ENCODE measurements around the gene FKBP9. TPM values are rescaled to one million over a fixed set of nuclear protein-coding genes. Genes with fewer than 3 reads are reported as not detected.

FKBP9 gene
- total and polyA plus RNA-seq, 2 of the 4 experiments (the other 2 are of a cell fraction): 126 to 191 TPM

- in situ Hi-C loops (cut with MboI; ENCODE audit: low sequenced_read_pairs) (no loop called here), intact Hi-C loops (cut with micrococcal nuclease) (no loop called here), dilution Hi-C loops (cut with HindIII; ENCODE audit: low sequenced_read_pairs, unreplicated experiment) (no loop called here)
- H3K56ac ChIP-seq (ENCODE audit: extremely low read depth, insufficient read depth, low read length): no peak overlapping the region
- peaks cover 18 to 51% of the 10 kb centered on the region in 2 experiments for H3K79me1 ChIP-seq (ENCODE audit: low read depth in 1 of 2, low read length in 2 of 2)
- no peak overlapping the region for H2BK20ac ChIP-seq (ENCODE audit: low read depth, low read length)
- H4K5ac ChIP-seq (ENCODE audit: low read depth, low read length): no peak overlapping the region
- no peak overlapping the region for H2BK120ac ChIP-seq (ENCODE audit: low read depth, low read length)
- no peak overlapping the region for H2AK9ac ChIP-seq (replicated peaks; ENCODE audit: low read depth, low read length, poor library complexity)
- BruUV-seq (replicated peaks): no TSS peak
- H3K4ac ChIP-seq (ENCODE audit: low read depth, low read length): no peak overlapping the region
- ChIA-PET POLR2A (ENCODE audit: unreplicated experiment) (no interaction called here), CTCF (interaction anchor here (1.2 kb wide), 1 partner anchor 202 kb away, joined by 3 read pairs; no protein-coding TSS in a partner anchor)
- no CpG with 5 or more reads among the region's 3 CpGs for WGBS, 2 experiments (ENCODE audit: extremely low coverage in 2 of 2, insufficient read length in 1 of 2)
- H3K14ac ChIP-seq (replicated peaks; ENCODE audit: low read depth, low read length): no peak overlapping the region
- no peak overlapping the region for H3K18ac ChIP-seq (ENCODE audit: low read depth, low read length)
- H3K4me1 ChIP-seq (ENCODE audit: control insufficient read depth, insufficient read depth, low read length): peaks cover 5% of the 10 kb centered on the region
- peaks cover 6% of the 10 kb centered on the region for H4K20me1 ChIP-seq (ENCODE audit: insufficient read depth, low read length)
- no peak overlapping the region for H4K91ac ChIP-seq (ENCODE audit: insufficient read depth, low read depth, low read length)
- no peak overlapping the region for H3K27ac ChIP-seq (ENCODE audit: insufficient read depth, low read length)
- no peak overlapping the region for H4K8ac ChIP-seq (ENCODE audit: low read depth in 2 of 2, low read length in 2 of 2)
- H3K9me1 ChIP-seq (ENCODE audit: insufficient read depth, low read length): peaks cover 10% of the 10 kb centered on the region
- H3K4me2 ChIP-seq (ENCODE audit: low read depth, low read length): no peak overlapping the region
- ATAC-seq (ENCODE audit: low read depth) (no peak), DNase-seq (no peak)
- H3K4me3 ChIP-seq (ENCODE audit: insufficient read depth, low read depth, low read length): no peak overlapping the region
- TF ChIP-seq SMC3 (IDR thresholded peaks at IDR 0.05; ENCODE audit: low read depth, low read length) (no peak), USF2 (IDR thresholded peaks at IDR 0.05; ENCODE audit: low read depth, low read length) (peak; percentile 15; the same call in 1 of the 2 replicates)
- H2BK5ac ChIP-seq (ENCODE audit: low read depth, low read length, poor library complexity, severe bottlenecking): no peak overlapping the region
- no peaks in the 10 kb centered on the region; the same call in 1 of the 2 replicates for H3K36me3 ChIP-seq (ENCODE audit: control insufficient read depth, insufficient read depth, low read length)
- H2AFZ ChIP-seq (replicated peaks; ENCODE audit: low read length, poor library complexity): no peak overlapping the region
- no peak overlapping the region for H3K9ac ChIP-seq (ENCODE audit: low read depth, low read length)
- H2BK15ac ChIP-seq (ENCODE audit: low read depth, low read length): no peak overlapping the region
- no peak overlapping the region for H3K23ac ChIP-seq (ENCODE audit: low read depth, low read length)
- H2AK5ac ChIP-seq (ENCODE audit: low read depth, low read length): no peak overlapping the region
- no peaks in the 10 kb centered on the region for H3K27me3 ChIP-seq (ENCODE audit: control insufficient read depth, insufficient read depth, low read length)
- no peaks in the 10 kb centered on the region for H3K9me3 ChIP-seq (ENCODE audit: control insufficient read depth, insufficient read depth, low read length)
Observed at GRCh38 chr7:33048257-33048656, 91.0 kb downstream of the FKBP9 start.
